CD4-positive, alpha-beta T cell (primary cell): ENCODE data around the gene PPP1R3E. TPM values are rescaled to one million over a fixed set of nuclear protein-coding genes. Genes with fewer than 3 reads are reported as not detected.

Experiments
- ATAC-seq: fragments of 200-7000 bp; cut with Tn5 transposase; one replicate; pipeline ENCODE4 v1.10.0; 2022; ENCODE audit warnings: mild to moderate bottlenecking; ENCODE audit not compliant: poor library complexity
- CTCF ChIA-PET: fragments of 350-600 bp; sonication (Branson Sonifier 250); formaldehyde crosslinking; loops from one replicate; lab custom pipeline; 2021; ENCODE audit warnings: antibody characterized with exemption, inconsistent platforms; lab: Charles Lee
- POLR2A ChIA-PET: fragments of 350-600 bp; sonication (Branson Sonifier 250); formaldehyde crosslinking; loops from one replicate; lab custom pipeline; 2021; ENCODE audit warnings: antibody characterized with exemption, inconsistent platforms; lab: Charles Lee
- DNase-seq, 14 experiments: peaks; one replicate each; pipeline ENCODE4 v3.0.0-alpha.2; 2013 to 2020; ENCODE audit warnings: mixed read lengths in 2 of 14
- H3K27ac ChIP-seq, 2 donors: one replicate each; pipeline versions ENCODE4 v1.5.1 to v1.7.0; 2013; ENCODE audit warnings: low read length in 2 of 2, low read depth in 1 of 2, mild to moderate bottlenecking in 1 of 2
- H3K27me3 ChIP-seq, 2 experiments: 1 replicate in 1 of 2; 2 replicates in 1 of 2; pipeline versions ENCODE4 v1.6.1 to v1.7.0; 2013; ENCODE audit warnings: low read length in 2 of 2, control low read depth in 1 of 2, mild to moderate bottlenecking in 1 of 2, moderate library complexity in 1 of 2; ENCODE audit not compliant: insufficient read depth in 2 of 2, control insufficient read depth in 1 of 2
- H3K36me3 ChIP-seq: one replicate; pipeline ENCODE4 v1.6.1; 2013; ENCODE audit warnings: low read length, control low read depth; ENCODE audit not compliant: insufficient read depth
- H3K4me1 ChIP-seq: one replicate; pipeline ENCODE4 v1.6.1; 2013; ENCODE audit warnings: low read length, control low read depth; ENCODE audit not compliant: insufficient read depth
- H3K4me3 ChIP-seq: one replicate; pipeline ENCODE4 v1.5.1; 2013; ENCODE audit warnings: mild to moderate bottlenecking, low read length, moderate library complexity
- H3K9me3 ChIP-seq, 2 experiments: 1 replicate in 1 of 2; 2 replicates in 1 of 2; pipeline versions ENCODE4 v1.6.1 to v1.7.0; 2013; ENCODE audit warnings: low read length in 2 of 2, mild to moderate bottlenecking in 2 of 2, control low read depth in 1 of 2, moderate library complexity in 1 of 2; ENCODE audit not compliant: control insufficient read depth in 1 of 2, insufficient read depth in 1 of 2
- H3K27ac Mint-ChIP-seq: one replicate; pipeline ENCODE4 v1.8.0; 2020; ENCODE audit warnings: mixed read lengths
- H3K27me3 Mint-ChIP-seq: one replicate; pipeline ENCODE4 v1.8.0; 2021; ENCODE audit warnings: mixed read lengths
- H3K36me3 Mint-ChIP-seq: one replicate; pipeline ENCODE4 v1.8.0; 2021; ENCODE audit warnings: low read depth, mixed read lengths
- H3K4me1 Mint-ChIP-seq: one replicate; pipeline ENCODE4 v1.8.0; 2021; ENCODE audit warnings: low read depth, mixed read lengths
- H3K4me3 Mint-ChIP-seq: one replicate; pipeline ENCODE4 v1.8.0; 2020; ENCODE audit warnings: mild to moderate bottlenecking, mixed read lengths
- H3K9me3 Mint-ChIP-seq: one replicate; pipeline ENCODE4 v1.8.0; 2020; ENCODE audit warnings: mixed read lengths
- intact Hi-C, 2 experiments: fragments of 100-400 bp; cut with DNase I in 1 of 2; cut with micrococcal nuclease in 1 of 2; formaldehyde crosslinking; loops; one replicate each; pipeline versions ENCODE4 v1.15.1 to v1.9.0; 2023 to 2025; cut with DNase I, micrococcal nuclease
- total RNA-seq, 174 experiments: library from RNA in 2 of 174; stranded (reverse) in 2 of 174; gene quantifications; one replicate each; pipeline ENCODE4 v1.2.3 and lab custom pipeline; 2021 to 2026
- TF ChIP-seq, protein P1 (sequence below): fragments of 200-600 bp; IDR thresholded peaks from one replicate; pipeline ENCODE4 v1.8.0; 2022; ENCODE audit warnings: antibody characterized with exemption, mild to moderate bottlenecking

PPP1R3E gene
- total RNA-seq, 2 experiments from 2014 or later = 51.0 to 53.8 TPM

DNA sequence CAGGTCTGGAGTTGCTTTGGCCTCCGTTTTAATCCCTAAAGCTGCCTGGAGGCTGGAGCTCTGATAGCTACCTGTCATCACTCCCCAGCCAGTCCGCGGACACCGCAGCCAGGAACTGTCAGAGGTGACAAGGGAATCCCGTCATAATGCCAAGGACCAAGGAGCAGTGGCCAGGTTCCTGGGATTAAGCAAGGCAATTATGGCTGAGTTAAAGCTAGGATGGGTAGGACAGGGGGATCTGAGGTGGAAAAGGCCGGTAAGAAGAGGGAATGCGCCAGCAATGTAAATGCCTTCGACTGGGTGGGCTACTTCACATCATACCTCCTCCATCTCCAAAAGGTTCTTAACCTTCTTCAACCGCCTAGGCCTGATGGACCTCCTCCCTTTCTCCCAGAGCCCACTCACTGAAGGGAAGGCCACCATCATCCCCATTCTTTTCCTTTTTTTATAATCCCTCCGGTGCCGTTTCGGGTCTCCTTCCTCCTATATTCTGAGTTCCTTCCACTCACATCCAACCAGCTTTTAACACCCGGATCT, 1.9 kb downstream of the PPP1R3E start:
- TF ChIP-seq, protein P1, sequence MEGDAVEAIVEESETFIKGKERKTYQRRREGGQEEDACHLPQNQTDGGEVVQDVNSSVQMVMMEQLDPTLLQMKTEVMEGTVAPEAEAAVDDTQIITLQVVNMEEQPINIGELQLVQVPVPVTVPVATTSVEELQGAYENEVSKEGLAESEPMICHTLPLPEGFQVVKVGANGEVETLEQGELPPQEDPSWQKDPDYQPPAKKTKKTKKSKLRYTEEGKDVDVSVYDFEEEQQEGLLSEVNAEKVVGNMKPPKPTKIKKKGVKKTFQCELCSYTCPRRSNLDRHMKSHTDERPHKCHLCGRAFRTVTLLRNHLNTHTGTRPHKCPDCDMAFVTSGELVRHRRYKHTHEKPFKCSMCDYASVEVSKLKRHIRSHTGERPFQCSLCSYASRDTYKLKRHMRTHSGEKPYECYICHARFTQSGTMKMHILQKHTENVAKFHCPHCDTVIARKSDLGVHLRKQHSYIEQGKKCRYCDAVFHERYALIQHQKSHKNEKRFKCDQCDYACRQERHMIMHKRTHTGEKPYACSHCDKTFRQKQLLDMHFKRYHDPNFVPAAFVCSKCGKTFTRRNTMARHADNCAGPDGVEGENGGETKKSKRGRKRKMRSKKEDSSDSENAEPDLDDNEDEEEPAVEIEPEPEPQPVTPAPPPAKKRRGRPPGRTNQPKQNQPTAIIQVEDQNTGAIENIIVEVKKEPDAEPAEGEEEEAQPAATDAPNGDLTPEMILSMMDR = no peak
- intact Hi-C loops = loop anchor here (1.0 to 10.0 kb wide), 9 partner anchors 13 to 1144 kb away; partner anchors contain the start of genes DAD1 (in 1 of the 2), HAUS4 (in 1 of the 2), HOMEZ (in 1 of the 2) and SDR39U1 (in 1 of the 2)
- Histone ChIP-seq H3K27ac (peak overlapping the region; percentile 86 to 97), H3K4me1 (peaks cover 30% of the 10 kb centered on the region), H3K36me3 (peaks cover 14% of the 10 kb centered on the region), H3K27me3 (peaks cover 1 to 2% of the 10 kb centered on the region in 2 experiments), H3K4me3 (peak overlapping the region; percentile 74), H3K9me3 (no peaks in the 10 kb centered on the region)
- DNase-seq (peak in 5 of 14 experiments; percentile 14 to 51 (median 29)), ATAC-seq (no peak)
- CTCF ChIA-PET = interaction anchor here (0.5 to 4.4 kb wide), 15 partner anchors 9 to 232 kb away, joined by 3 to 66 read pairs (median 5); partner anchors contain the start of genes HOMEZ and PABPN1
- peak overlapping the region; percentile 96 for H3K4me3 Mint-ChIP-seq
- peaks cover 39% of the 10 kb centered on the region for H3K4me1 Mint-ChIP-seq
- H3K27ac Mint-ChIP-seq = peak overlapping the region; percentile 97
- POLR2A ChIA-PET = interaction anchor here (0.7 to 10.5 kb wide), 12 partner anchors 8 to 280 kb away, joined by 3 to 455 read pairs (median 8); partner anchors contain the start of genes ACIN1, C14orf119, HOMEZ and NGDN
- peaks cover 8% of the 10 kb centered on the region for H3K27me3 Mint-ChIP-seq
- no peaks in the 10 kb centered on the region for H3K9me3 Mint-ChIP-seq
- peaks cover 27% of the 10 kb centered on the region for H3K36me3 Mint-ChIP-seq

DNA sequence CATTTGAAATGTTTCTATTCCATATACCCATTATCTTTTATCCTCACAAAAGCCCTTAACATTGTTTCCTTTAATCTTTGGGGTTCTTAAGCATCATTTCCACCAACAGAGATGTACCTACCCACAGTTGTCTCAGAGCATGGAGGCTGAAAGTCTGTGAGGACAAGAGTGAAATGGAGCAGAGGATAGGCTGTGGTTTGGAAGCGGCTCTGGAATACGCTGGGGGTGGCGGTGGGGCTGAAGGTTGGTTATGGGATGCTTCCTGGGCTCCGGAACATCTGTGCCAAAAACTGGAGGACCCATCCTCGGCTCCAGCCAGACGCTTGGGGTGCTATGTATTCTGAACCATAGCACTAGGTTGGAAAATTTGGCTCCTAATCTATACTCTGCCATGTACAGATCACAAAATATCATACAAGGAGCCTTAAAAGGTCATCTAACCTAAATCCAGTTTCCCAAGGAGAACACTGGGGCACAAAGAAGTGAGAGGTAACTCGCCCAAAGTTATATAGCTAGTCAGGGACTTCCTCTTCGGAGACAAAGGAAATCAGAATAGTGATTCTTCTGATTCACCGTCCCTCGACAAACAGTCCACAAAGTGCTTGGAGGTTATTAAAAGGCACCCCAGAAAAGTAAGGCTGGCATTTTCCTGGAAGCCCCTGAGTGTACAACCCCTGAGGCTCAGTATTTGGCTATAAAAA, 2.5 kb downstream of the PPP1R3E start:
- intact Hi-C loops = loop anchor here (1.0 to 10.0 kb wide), 11 partner anchors 13 to 1145 kb away; partner anchors contain the start of genes DAD1 (in 1 of the 2), HAUS4 (in 1 of the 2), HOMEZ (in 1 of the 2) and PRMT5 (in 1 of the 2)
- peak overlapping the region; percentile 96 for H3K4me3 Mint-ChIP-seq
- ATAC-seq (no peak), DNase-seq (no peak)
- ChIA-PET CTCF (interaction anchor here (0.6 to 4.4 kb wide), 18 partner anchors 10 to 1783 kb away, joined by 3 to 66 read pairs (median 4); partner anchors contain the start of genes HOMEZ and PABPN1), POLR2A (interaction anchor here (1.0 to 10.5 kb wide), 8 partner anchors 7 to 205 kb away, joined by 3 to 455 read pairs (median 22); partner anchors contain the start of genes ACIN1, C14orf119, HOMEZ and NGDN)
- peaks cover 5% of the 10 kb centered on the region for H3K27me3 Mint-ChIP-seq
- Histone ChIP-seq H3K9me3 (no peaks in the 10 kb centered on the region), H3K27me3 (no peaks in the 10 kb centered on the region), H3K36me3 (peaks cover 14% of the 10 kb centered on the region), H3K4me1 (peaks cover 32% of the 10 kb centered on the region), H3K4me3 (peak overlapping the region; percentile 74), H3K27ac (peak overlapping the region; percentile 86 to 97)
- H3K4me1 Mint-ChIP-seq = peaks cover 44% of the 10 kb centered on the region
- peak overlapping the region; percentile 97 for H3K27ac Mint-ChIP-seq
- TF ChIP-seq, protein P1 = no peak
- no peaks in the 10 kb centered on the region for H3K9me3 Mint-ChIP-seq
- H3K36me3 Mint-ChIP-seq = peaks cover 27% of the 10 kb centered on the region

DNA sequence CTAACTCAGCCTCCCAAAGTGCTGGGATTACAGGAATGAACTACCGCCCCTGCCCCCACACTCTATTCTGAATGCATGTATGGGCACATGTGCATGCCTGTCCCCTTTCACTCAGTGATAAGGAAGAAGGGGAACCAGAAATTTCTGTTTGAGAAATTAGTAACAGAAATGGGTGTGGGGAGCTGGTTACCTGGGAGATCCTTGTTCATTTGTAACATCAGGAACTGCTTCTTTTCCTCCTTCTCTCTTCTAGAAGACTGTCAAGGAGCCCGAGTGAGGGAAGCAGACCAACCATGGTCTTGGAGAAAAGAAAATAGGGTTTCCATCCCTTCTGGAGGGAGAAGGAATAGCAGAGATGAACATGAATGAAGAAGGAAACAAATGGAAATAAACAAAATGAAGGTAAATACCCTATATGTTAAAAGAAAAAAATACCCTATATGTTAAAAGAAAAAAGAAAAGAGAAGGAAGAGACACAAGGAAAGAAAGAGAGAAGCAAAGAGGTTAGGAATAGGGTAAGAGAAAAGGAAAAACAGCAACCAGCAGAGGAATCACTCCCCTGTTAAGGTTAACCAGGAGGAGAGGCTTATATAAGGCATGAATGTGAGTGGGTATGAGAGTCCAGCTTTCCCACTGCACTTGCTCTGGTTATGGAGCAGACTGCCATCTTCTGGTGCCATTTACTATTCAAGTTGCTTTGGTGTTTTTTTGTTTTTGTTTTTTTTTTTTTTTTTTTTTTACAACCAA, 3.3 kb downstream of the PPP1R3E start:
- POLR2A ChIA-PET = interaction anchor here (5.5 to 10.5 kb wide), 2 partner anchors 14 to 21 kb away, joined by 104 to 455 read pairs; partner anchors contain the start of genes HOMEZ and PABPN1
- TF ChIP-seq, protein P1 = peak; percentile 45
- H3K27me3 ChIP-seq = no peaks in the 10 kb centered on the region
- peaks cover 39% of the 10 kb centered on the region for H3K4me1 ChIP-seq
- no peak overlapping the region for H3K27ac ChIP-seq
- H3K27me3 Mint-ChIP-seq = no peaks in the 10 kb centered on the region
- H3K27ac Mint-ChIP-seq = peak overlapping the region; percentile 97
- peaks cover 14% of the 10 kb centered on the region for H3K36me3 ChIP-seq
- no peak overlapping the region for H3K4me3 ChIP-seq
- CTCF ChIA-PET = interaction anchor here (0.6 to 4.4 kb wide), 16 partner anchors 9 to 1782 kb away, joined by 3 to 66 read pairs (median 4); partner anchors contain the start of genes HOMEZ and PABPN1
- no peaks in the 10 kb centered on the region for H3K9me3 ChIP-seq
- intact Hi-C loops = loop anchor here (1.0 to 10.0 kb wide), 4 partner anchors 34 to 375 kb away; partner anchors contain the start of gene PRMT5 (in 1 of the 2)
- ATAC-seq = no peak
- peak in 4 of 14 experiments; percentile 23 to 80 (median 60) for DNase-seq
- H3K36me3 Mint-ChIP-seq = peaks cover 27% of the 10 kb centered on the region
- H3K4me1 Mint-ChIP-seq = peaks cover 49% of the 10 kb centered on the region
- no peaks in the 10 kb centered on the region for H3K9me3 Mint-ChIP-seq
- H3K4me3 Mint-ChIP-seq = peak overlapping the region; percentile 96
